DMS53 (cell line): Measurements from ENCODE around the gene C3.
"Not testable (repeated sequence)": the region's sequence is repeated elsewhere in the genome, so short reads cannot be mapped to it uniquely, and the experiment has no call there.

Experiments
- DNase-seq: peaks from one replicate; lab custom pipeline; 2025; lab: John Stamatoyannopoulos, UW

Gene C3

GRCh38 chr19:6712692-6713670, 7.5 kb downstream of the C3 start:
- no peak for DNase-seq

GRCh38 chr19:6712231-6712630, 8.2 kb downstream of the C3 start:
- DNase-seq: no peak

GRCh38 chr19:6711605-6712004, 8.8 kb downstream of the C3 start:
- DNase-seq: no peak

- no peak for DNase-seq
Measured at GRCh38 chr19:6711078-6711361, 9.4 kb downstream of the C3 start.

GRCh38 chr19:6710273-6711077, 10.0 kb downstream of the C3 start:
- DNase-seq: no peak

- no peak for DNase-seq
Measured at GRCh38 chr19:6709549-6709948, 10.9 kb downstream of the C3 start.

- not testable (repeated sequence) for DNase-seq
Measured at GRCh38 chr19:6708913-6709312, 11.5 kb downstream of the C3 start.

- DNase-seq: no peak
Measured at GRCh38 chr19:6708346-6708745, 12.1 kb downstream of the C3 start.

GRCh38 chr19:6707658-6708018, 12.8 kb downstream of the C3 start:
- DNase-seq: no peak

GRCh38 chr19:6707011-6707657, 13.3 kb downstream of the C3 start:
- DNase-seq: no peak

- no peak for DNase-seq
Measured at GRCh38 chr19:6706633-6706958, 13.9 kb downstream of the C3 start.

GRCh38 chr19:6705931-6706632, 14.4 kb downstream of the C3 start:
- no peak for DNase-seq

- no peak for DNase-seq
Measured at GRCh38 chr19:6700586-6701316, 19.7 kb downstream of the C3 start.

- no peak for DNase-seq
Measured at GRCh38 chr19:6699935-6700334, 20.5 kb downstream of the C3 start.

GRCh38 chr19:6697291-6697690, 23.2 kb downstream of the C3 start:
- no peak for DNase-seq

- DNase-seq: no peak
Measured at GRCh38 chr19:6696239-6696820, 24.1 kb downstream of the C3 start.

GRCh38 chr19:6694147-6694815, 26.2 kb downstream of the C3 start:
- DNase-seq: no peak

- DNase-seq: no peak
Measured at GRCh38 chr19:6693681-6694080, 26.8 kb downstream of the C3 start.

GRCh38 chr19:6693056-6693471, 27.4 kb downstream of the C3 start:
- DNase-seq: no peak

- no peak for DNase-seq
Measured at GRCh38 chr19:6692027-6692426, 28.4 kb downstream of the C3 start.

GRCh38 chr19:6691342-6691741, 29.1 kb downstream of the C3 start:
- DNase-seq: no peak
